Fibroblast of upper back skin (primary cell): Measurements from ENCODE around the gene PBLD.
"Not testable (repeated sequence)": the region's sequence is repeated elsewhere in the genome, so short reads cannot be mapped to it uniquely, and the experiment has no call there.

Experiments
- DNase-seq: peaks from one replicate; pipeline ENCODE4 v3.0.0-alpha.2; 2013

PBLD gene

GRCh38 chr10:68330852-68331454, 1.8 kb downstream of the PBLD start:
- DNase-seq = peak; percentile 15

GRCh38 chr10:68329506-68329861, 3.2 kb downstream of the PBLD start:
- no peak for DNase-seq

GRCh38 chr10:68327889-68328786, 4.6 kb downstream of the PBLD start:
- DNase-seq = peak; percentile 57

GRCh38 chr10:68324396-68324795, 8.3 kb downstream of the PBLD start:
- DNase-seq = not testable (repeated sequence)

GRCh38 chr10:68318331-68319059, 14.2 kb downstream of the PBLD start:
- DNase-seq = no peak

GRCh38 chr10:68315582-68315981, 17.1 kb downstream of the PBLD start:
- no peak for DNase-seq

GRCh38 chr10:68314930-68315329, 17.8 kb downstream of the PBLD start:
- DNase-seq = not testable (repeated sequence)

GRCh38 chr10:68310531-68310930, 22.2 kb downstream of the PBLD start:
- no peak for DNase-seq

- DNase-seq = no peak
Measured at GRCh38 chr10:68305854-68306253, 26.9 kb downstream of the PBLD start.

- DNase-seq = no peak
Measured at GRCh38 chr10:68303849-68304412, 28.8 kb downstream of the PBLD start.

GRCh38 chr10:68302871-68303270, 29.9 kb downstream of the PBLD start:
- no peak for DNase-seq

GRCh38 chr10:68302503-68302823, 30.3 kb downstream of the PBLD start:
- no peak for DNase-seq

GRCh38 chr10:68301790-68302502, 30.8 kb downstream of the PBLD start:
- peak; percentile 64 for DNase-seq

GRCh38 chr10:68301301-68301700, 31.4 kb downstream of the PBLD start:
- DNase-seq = no peak

- DNase-seq = peak; percentile 39
Measured at GRCh38 chr10:68296843-68297663, 35.7 kb downstream of the PBLD start.

GRCh38 chr10:68290736-68291135, 42.0 kb downstream of the PBLD start:
- DNase-seq = no peak

- no peak for DNase-seq
Measured at GRCh38 chr10:68288717-68289116, 44.0 kb downstream of the PBLD start.

- DNase-seq = no peak
Measured at GRCh38 chr10:68284062-68285001, 48.4 kb downstream of the PBLD start.

GRCh38 chr10:68280758-68281157, 52.0 kb downstream of the PBLD start:
- DNase-seq = no peak

- DNase-seq = not testable (repeated sequence)
Measured at GRCh38 chr10:68278906-68279753, 53.6 kb downstream of the PBLD start.
